ENCODE measurements around the gene PNMA1. TPM values are rescaled to one million over a fixed set of nuclear protein-coding genes. Genes with fewer than 3 reads are reported as not detected.

PNMA1 gene
- total and polyA plus RNA-seq, 5 donors = 18.0 to 36.3 (median 27.7) TPM

DNA sequence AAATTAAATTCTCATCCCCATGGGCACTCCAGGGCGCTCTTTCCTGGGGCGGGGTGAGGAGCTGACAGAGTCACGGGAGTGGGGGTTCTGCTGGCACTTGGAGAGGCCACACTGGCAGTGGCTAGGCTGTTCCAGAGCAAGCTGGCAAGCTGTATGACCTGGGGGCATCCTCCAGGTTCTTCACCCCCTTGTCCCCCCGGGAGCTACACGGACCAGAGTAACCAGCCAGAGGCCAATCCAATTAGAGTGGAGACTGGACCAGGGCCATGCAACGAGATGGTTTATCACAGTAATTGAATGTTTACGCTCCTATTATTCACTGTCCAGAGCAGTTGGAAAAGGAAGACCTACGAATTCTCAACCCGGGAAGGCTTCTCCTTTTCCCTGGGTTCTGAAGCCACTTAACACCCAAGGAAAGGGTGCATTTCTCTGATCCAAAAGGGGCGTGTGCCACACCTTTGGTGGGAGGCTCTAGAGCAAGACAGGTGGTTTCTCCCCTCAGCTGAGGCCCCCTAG is 43.8 kb upstream of the PNMA1 start:
- 35% methylated on average over 10 of the region's 10 CpGs for WGBS
- intact Hi-C loops (cut with DNase I) = no loop called here
- no peaks in the 10 kb centered on the region for H3K9me3 ChIP-seq (ENCODE audit: control insufficient read depth, low read length)
- no peak for ATAC-seq
- peak overlapping the region; percentile 90 for H3K27ac ChIP-seq (ENCODE audit: low read length)
- H3K4me1 ChIP-seq (ENCODE audit: control insufficient read depth, insufficient read depth, low read length) = peaks cover 54% of the 10 kb centered on the region
- peak overlapping the region; percentile 77 for H3K4me3 ChIP-seq (ENCODE audit: low read length)
- no peaks in the 10 kb centered on the region for H3K27me3 ChIP-seq (ENCODE audit: control insufficient read depth, insufficient read depth)
- peak in 1 of 3 donors; percentile 60 for DNase-seq

- H3K27me3 ChIP-seq (ENCODE audit: control insufficient read depth, insufficient read depth) = no peaks in the 10 kb centered on the region
- intact Hi-C loops (cut with DNase I) = no loop called here
- H3K27ac ChIP-seq (ENCODE audit: low read length) = peak overlapping the region; percentile 90
- H3K4me1 ChIP-seq (ENCODE audit: control insufficient read depth, insufficient read depth, low read length) = peaks cover 57% of the 10 kb centered on the region
- H3K4me3 ChIP-seq (ENCODE audit: low read length) = no peak overlapping the region
- no peaks in the 10 kb centered on the region for H3K9me3 ChIP-seq (ENCODE audit: control insufficient read depth, low read length)
- ATAC-seq (no peak), DNase-seq (no peak)
- whole genome bisulfite sequencing = 89% methylated on average over 1 of the region's 1 CpG
Observed at GRCh38 chr14:73757381-73757780, 43.2 kb upstream of the PNMA1 start.

GRCh38 chr14:73755434-73756014 is 41.3 kb upstream of the PNMA1 start:
- Histone ChIP-seq H3K4me1 (ENCODE audit: control insufficient read depth, insufficient read depth, low read length) (peaks cover 63% of the 10 kb centered on the region), H3K9me3 (ENCODE audit: control insufficient read depth, low read length) (no peaks in the 10 kb centered on the region), H3K27ac (ENCODE audit: low read length) (peak overlapping the region; percentile 92), H3K4me3 (ENCODE audit: low read length) (no peak overlapping the region), H3K27me3 (ENCODE audit: control insufficient read depth, insufficient read depth) (no peaks in the 10 kb centered on the region)
- intact Hi-C loops (cut with DNase I) = no loop called here
- DNase-seq (peak in 2 of 3 donors; percentile 69 to 78), ATAC-seq (no peak)
- 9% methylated on average over 5 of the region's 5 CpGs for WGBS

- WGBS = 9% methylated on average over 8 of the region's 8 CpGs
- intact Hi-C loops (cut with DNase I) = loop anchor here in 2 of 4 donors (5.0 kb wide), 1 partner anchor 32 kb away; no protein-coding TSS in a partner anchor
- DNase-seq = peak; percentile 66 to 87 (median 75)
Observed at GRCh38 chr14:73754911-73755360, 40.8 kb upstream of the PNMA1 start.

DNA sequence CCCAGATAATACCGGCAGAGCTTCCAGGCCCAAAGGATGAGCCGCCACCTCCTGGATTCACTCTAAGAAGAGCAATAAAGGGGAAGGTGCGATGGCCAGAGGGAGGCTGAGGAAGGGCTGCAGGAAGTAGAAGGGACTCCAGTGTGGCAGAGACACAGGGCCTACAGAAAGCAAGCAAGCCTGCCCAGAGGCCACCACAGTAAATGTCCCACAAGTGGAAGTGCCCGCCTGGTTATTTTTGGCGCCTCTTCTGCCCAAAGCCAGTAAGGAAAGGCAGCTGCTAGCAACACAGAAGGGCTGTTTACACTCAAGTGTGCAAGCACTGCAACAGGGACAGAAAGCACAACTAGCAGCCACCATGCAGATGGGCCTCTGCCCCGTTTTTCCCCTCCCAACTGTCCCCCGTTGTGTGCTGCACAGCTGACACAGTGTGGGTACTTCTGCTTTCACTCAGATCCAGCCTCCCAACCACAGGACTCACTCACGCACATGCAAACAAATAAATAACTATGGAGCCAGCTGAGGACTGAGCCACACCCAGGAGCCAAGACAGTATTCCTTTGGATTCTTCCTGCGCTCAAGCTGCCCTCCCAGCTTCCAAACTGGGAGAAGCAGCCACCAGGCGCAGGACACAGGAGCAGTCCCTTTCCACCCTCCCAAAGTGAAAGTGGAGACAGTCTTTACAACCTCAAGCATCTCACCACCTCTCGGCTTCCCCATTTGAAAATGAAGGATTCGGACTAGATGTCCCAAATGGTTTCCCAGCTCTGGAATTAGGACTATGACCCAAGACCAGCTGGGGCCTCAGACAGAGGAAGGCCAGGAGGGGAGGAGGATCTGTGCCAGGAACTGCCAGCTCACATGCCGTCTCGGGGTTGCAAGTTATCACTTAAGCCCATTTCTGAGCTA is 40.0 kb upstream of the PNMA1 start:
- ATAC-seq = peak; percentile 2 to 9
- Histone ChIP-seq H3K9me3 (ENCODE audit: control insufficient read depth, low read length) (no peaks in the 10 kb centered on the region), H3K4me3 (ENCODE audit: low read length) (no peak overlapping the region), H3K4me1 (ENCODE audit: control insufficient read depth, insufficient read depth, low read length) (peaks cover 70% of the 10 kb centered on the region), H3K27me3 (ENCODE audit: control insufficient read depth, insufficient read depth) (no peaks in the 10 kb centered on the region), H3K27ac (ENCODE audit: low read length) (peak overlapping the region; percentile 92)
- WGBS = 24% methylated on average over 14 of the region's 14 CpGs
- peak in 2 of 3 donors; percentile 69 to 74 for DNase-seq
- intact Hi-C loops (cut with DNase I) = loop anchor here in 2 of 4 donors (5.0 kb wide), 1 partner anchor 33 kb away; no protein-coding TSS in a partner anchor

More at GRCh38 chr14:73754911-73755360, 40.8 kb upstream of the PNMA1 start:
- Histone ChIP-seq H3K4me3 (ENCODE audit: low read length) (no peak overlapping the region), H3K9me3 (ENCODE audit: control insufficient read depth, low read length) (no peaks in the 10 kb centered on the region), H3K4me1 (ENCODE audit: control insufficient read depth, insufficient read depth, low read length) (peaks cover 68% of the 10 kb centered on the region), H3K27ac (ENCODE audit: low read length) (peak overlapping the region; percentile 92), H3K27me3 (ENCODE audit: control insufficient read depth, insufficient read depth) (no peaks in the 10 kb centered on the region)
- ATAC-seq = peak; percentile 22 to 37

GRCh38 chr14:73753124-73753886 is 39.1 kb upstream of the PNMA1 start:
- Histone ChIP-seq H3K4me3 (ENCODE audit: low read length) (no peak overlapping the region), H3K27me3 (ENCODE audit: control insufficient read depth, insufficient read depth) (no peaks in the 10 kb centered on the region), H3K4me1 (ENCODE audit: control insufficient read depth, insufficient read depth, low read length) (peaks cover 66% of the 10 kb centered on the region), H3K9me3 (ENCODE audit: control insufficient read depth, low read length) (no peaks in the 10 kb centered on the region), H3K27ac (ENCODE audit: low read length) (peak overlapping the region; percentile 92)
- intact Hi-C loops (cut with DNase I) = loop anchor here in 2 of 4 donors (5.0 kb wide), 1 partner anchor 34 kb away; no protein-coding TSS in a partner anchor
- 23% methylated on average over 9 of the region's 9 CpGs for WGBS
- peak; percentile 78 to 84 (median 82) for DNase-seq
- peak; percentile 62 to 80 for ATAC-seq

GRCh38 chr14:73752297-73752992 is 38.3 kb upstream of the PNMA1 start:
- no peak overlapping the region for H3K4me3 ChIP-seq (ENCODE audit: low read length)
- WGBS = 42% methylated on average over 7 of the region's 7 CpGs
- ATAC-seq (peak; percentile 22 to 54), DNase-seq (peak; percentile 60 to 88 (median 87))
- no peaks in the 10 kb centered on the region for H3K9me3 ChIP-seq (ENCODE audit: control insufficient read depth, low read length)
- peaks cover 61% of the 10 kb centered on the region for H3K4me1 ChIP-seq (ENCODE audit: control insufficient read depth, insufficient read depth, low read length)
- H3K27me3 ChIP-seq (ENCODE audit: control insufficient read depth, insufficient read depth) = no peaks in the 10 kb centered on the region
- intact Hi-C loops (cut with DNase I) = loop anchor here in 2 of 4 donors (5.0 kb wide), 1 partner anchor 35 kb away; no protein-coding TSS in a partner anchor
- peak overlapping the region; percentile 92 for H3K27ac ChIP-seq (ENCODE audit: low read length)

- Histone ChIP-seq H3K9me3 (ENCODE audit: control insufficient read depth, low read length) (no peaks in the 10 kb centered on the region), H3K27me3 (ENCODE audit: control insufficient read depth, insufficient read depth) (no peaks in the 10 kb centered on the region), H3K27ac (ENCODE audit: low read length) (peak overlapping the region; percentile 21), H3K4me1 (ENCODE audit: control insufficient read depth, insufficient read depth, low read length) (peaks cover 66% of the 10 kb centered on the region), H3K4me3 (ENCODE audit: low read length) (no peak overlapping the region)
- intact Hi-C loops (cut with DNase I) = loop anchor here in 2 of 4 donors (5.0 kb wide), 1 partner anchor 36 kb away; no protein-coding TSS in a partner anchor
- WGBS = 42% methylated on average over 7 of the region's 7 CpGs
- DNase-seq = peak in 1 of 3 donors; percentile 15
- no peak for ATAC-seq
Observed at GRCh38 chr14:73751157-73751691, 37.0 kb upstream of the PNMA1 start.

DNA sequence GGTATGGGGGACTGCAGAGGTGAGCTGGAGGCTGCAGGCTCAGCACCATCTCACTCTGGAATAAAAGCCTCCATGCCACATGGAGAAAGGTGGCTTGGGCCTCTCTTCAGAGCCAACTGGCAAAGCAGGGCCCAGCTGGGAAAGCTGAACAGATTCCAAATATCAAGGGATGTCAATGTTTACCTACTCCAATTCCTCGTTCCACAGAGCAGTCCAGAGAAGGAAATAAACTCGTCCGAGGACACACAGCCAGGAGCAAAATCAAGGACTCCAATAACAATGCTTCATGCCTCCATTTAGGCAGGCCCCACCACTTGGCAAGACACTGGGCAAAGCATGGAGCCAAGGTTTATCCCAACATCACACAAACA is 36.3 kb upstream of the PNMA1 start:
- WGBS = 34% methylated on average over 3 of the region's 3 CpGs
- H3K4me1 ChIP-seq (ENCODE audit: control insufficient read depth, insufficient read depth, low read length) = peaks cover 69% of the 10 kb centered on the region

More for the DNA sequence above, 36.3 kb upstream of the PNMA1 start:
- Histone ChIP-seq H3K9me3 (ENCODE audit: control insufficient read depth, low read length) (no peaks in the 10 kb centered on the region), H3K27ac (ENCODE audit: low read length) (peak overlapping the region; percentile 38), H3K4me3 (ENCODE audit: low read length) (no peak overlapping the region), H3K27me3 (ENCODE audit: control insufficient read depth, insufficient read depth) (no peaks in the 10 kb centered on the region)
- no peak for DNase-seq
- no peak for ATAC-seq
- intact Hi-C loops (cut with DNase I) = loop anchor here in 2 of 4 donors (5.0 kb wide), 1 partner anchor 37 kb away; no protein-coding TSS in a partner anchor

All from right cardiac atrium (tissue), 5 donors.